ENCODE results near the gene QKI.

QKI gene

DNA sequence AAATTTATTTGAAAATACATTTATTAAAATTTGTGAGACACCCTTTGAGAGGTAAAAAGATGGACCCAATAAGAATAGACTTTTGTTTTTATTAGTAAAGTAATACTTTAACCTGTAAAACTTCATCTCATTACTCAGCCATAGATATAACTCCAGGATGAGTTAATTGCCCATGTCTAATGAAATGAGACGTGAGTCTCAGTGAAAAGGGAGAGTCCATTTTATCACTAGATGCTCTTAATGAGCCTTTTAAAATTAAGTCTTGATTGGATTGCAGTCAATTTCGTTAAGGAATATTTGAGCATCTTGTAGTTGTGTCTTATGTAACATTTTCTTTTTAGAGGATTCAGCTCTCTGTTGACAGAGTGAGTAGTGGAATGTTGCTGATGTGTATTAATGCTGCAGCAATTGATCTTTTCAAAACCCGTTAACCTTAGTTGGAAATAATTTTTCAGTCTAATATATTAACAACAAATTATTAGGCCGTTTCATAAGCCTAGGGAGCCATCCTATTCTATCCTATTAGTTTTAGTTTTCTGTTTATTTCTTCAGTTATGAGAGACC lies 77.3 kb downstream of the QKI start:
- Histone ChIP-seq H3K4me2 (ENCODE audit: low read length) (no peak overlapping the region), H3K27ac (no peak overlapping the region), H3K9me3 (ENCODE audit: control insufficient read depth, low read length) (no peaks in the 10 kb centered on the region), H3K36me3 (ENCODE audit: control insufficient read depth, insufficient read depth, low read length) (no peaks in the 10 kb centered on the region), H3K4me3 (ENCODE audit: low read depth, low read length) (no peak overlapping the region), H3K4me1 (peaks cover 8% of the 10 kb centered on the region), H2AFZ (no peak overlapping the region), H3K27me3 (ENCODE audit: control insufficient read depth, insufficient read depth, low read length) (no peaks in the 10 kb centered on the region), H3K79me2 (peaks cover 27% of the 10 kb centered on the region), H3K9ac (no peak overlapping the region)
- TF ChIP-seq, protein P1, sequence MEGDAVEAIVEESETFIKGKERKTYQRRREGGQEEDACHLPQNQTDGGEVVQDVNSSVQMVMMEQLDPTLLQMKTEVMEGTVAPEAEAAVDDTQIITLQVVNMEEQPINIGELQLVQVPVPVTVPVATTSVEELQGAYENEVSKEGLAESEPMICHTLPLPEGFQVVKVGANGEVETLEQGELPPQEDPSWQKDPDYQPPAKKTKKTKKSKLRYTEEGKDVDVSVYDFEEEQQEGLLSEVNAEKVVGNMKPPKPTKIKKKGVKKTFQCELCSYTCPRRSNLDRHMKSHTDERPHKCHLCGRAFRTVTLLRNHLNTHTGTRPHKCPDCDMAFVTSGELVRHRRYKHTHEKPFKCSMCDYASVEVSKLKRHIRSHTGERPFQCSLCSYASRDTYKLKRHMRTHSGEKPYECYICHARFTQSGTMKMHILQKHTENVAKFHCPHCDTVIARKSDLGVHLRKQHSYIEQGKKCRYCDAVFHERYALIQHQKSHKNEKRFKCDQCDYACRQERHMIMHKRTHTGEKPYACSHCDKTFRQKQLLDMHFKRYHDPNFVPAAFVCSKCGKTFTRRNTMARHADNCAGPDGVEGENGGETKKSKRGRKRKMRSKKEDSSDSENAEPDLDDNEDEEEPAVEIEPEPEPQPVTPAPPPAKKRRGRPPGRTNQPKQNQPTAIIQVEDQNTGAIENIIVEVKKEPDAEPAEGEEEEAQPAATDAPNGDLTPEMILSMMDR (IDR thresholded peaks at IDR 0.05): no peak

DNA sequence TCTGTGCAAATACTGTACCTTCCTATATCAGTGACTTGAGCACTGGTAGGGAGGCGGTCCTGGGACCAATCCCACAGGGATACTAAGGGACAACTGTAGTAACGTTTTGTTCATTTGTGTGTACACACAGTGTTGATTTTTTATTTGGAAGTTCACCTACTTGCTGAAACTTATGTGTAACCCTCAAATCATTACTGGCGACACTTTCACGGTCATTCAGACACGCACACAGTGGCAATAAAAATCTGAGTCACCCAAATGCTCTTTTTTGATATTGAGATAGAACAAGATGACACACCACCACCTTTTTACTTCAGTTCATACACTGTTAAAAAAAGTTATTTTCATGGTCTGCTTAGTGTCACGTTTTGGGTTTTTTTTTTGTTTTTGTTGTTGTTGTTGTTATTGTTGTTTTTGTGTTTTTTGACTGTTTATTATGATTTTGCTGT lies 79.8 kb downstream of the QKI start:
- Histone ChIP-seq H3K9ac (no peak overlapping the region), H3K27ac (no peak overlapping the region), H3K79me2 (peaks cover 23% of the 10 kb centered on the region), H3K27me3 (ENCODE audit: control insufficient read depth, insufficient read depth, low read length) (no peaks in the 10 kb centered on the region), H3K4me2 (ENCODE audit: low read length) (no peak overlapping the region), H3K9me3 (ENCODE audit: control insufficient read depth, low read length) (no peaks in the 10 kb centered on the region), H3K4me1 (peaks cover 8% of the 10 kb centered on the region), H3K36me3 (ENCODE audit: control insufficient read depth, insufficient read depth, low read length) (no peaks in the 10 kb centered on the region), H2AFZ (no peak overlapping the region), H3K4me3 (ENCODE audit: low read depth, low read length) (no peak overlapping the region)
- TF ChIP-seq, protein P1 (IDR thresholded peaks at IDR 0.05): no peak

DNA sequence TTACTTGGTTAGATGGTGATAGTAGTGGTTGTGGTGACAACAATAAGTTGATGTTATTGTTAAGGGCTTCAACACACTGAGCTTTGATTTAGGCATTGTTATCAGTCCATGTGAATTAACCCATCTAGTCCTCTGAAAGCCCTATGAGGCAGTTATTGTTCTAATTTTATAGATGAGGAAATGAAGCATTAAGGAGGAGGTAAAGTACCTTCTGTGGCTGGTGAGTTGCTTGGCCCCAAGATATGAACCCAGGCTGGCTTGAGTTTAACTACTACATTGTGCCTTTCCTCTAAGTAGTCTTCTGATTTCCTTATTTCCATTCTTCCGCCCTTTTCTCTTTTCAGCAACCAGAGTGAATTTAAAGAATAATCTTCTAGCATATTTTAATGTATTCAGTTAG lies 81.7 kb downstream of the QKI start:
- no peaks in the 10 kb centered on the region for H3K36me3 ChIP-seq (ENCODE audit: control insufficient read depth, insufficient read depth, low read length)
- TF ChIP-seq, protein P1 (IDR thresholded peaks at IDR 0.05): no peak
- H2AFZ ChIP-seq: no peak overlapping the region
- no peaks in the 10 kb centered on the region for H3K27me3 ChIP-seq (ENCODE audit: control insufficient read depth, insufficient read depth, low read length)
- H3K79me2 ChIP-seq: peaks cover 25% of the 10 kb centered on the region
- H3K4me3 ChIP-seq (ENCODE audit: low read depth, low read length): no peak overlapping the region
- no peak overlapping the region for H3K4me2 ChIP-seq (ENCODE audit: low read length)
- H3K9me3 ChIP-seq (ENCODE audit: control insufficient read depth, low read length): no peaks in the 10 kb centered on the region
- H3K9ac ChIP-seq: no peak overlapping the region
- no peaks in the 10 kb centered on the region for H3K4me1 ChIP-seq
- no peak overlapping the region for H3K27ac ChIP-seq

DNA sequence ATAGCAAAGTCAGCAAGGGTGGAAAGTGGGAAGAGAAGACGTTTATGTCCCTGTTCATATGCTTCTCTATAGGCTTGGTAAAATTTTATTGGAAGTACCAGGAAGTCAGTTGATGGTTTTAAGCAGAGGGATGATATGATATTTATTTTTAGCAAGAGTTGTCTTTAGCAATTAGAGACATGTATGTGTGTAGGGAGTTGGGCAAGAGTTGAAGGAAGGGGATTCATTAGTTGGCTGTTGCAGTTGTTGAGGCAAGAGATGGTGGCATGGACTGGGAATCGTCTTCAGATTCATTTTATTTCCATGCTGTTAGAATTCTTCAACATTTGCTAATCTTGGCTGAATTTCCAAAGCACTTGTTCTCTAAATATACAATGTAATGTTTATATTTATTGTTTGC lies 85.6 kb downstream of the QKI start:
- H3K27me3 ChIP-seq (ENCODE audit: control insufficient read depth, insufficient read depth, low read length): no peaks in the 10 kb centered on the region
- H2AFZ ChIP-seq: no peak overlapping the region
- H3K27ac ChIP-seq: no peak overlapping the region
- H3K4me3 ChIP-seq (ENCODE audit: low read depth, low read length): no peak overlapping the region
- no peak overlapping the region for H3K9ac ChIP-seq
- TF ChIP-seq, protein P1 (IDR thresholded peaks at IDR 0.05): no peak
- H3K9me3 ChIP-seq (ENCODE audit: control insufficient read depth, low read length): no peaks in the 10 kb centered on the region
- H3K79me2 ChIP-seq: peaks cover 18% of the 10 kb centered on the region
- H3K4me2 ChIP-seq (ENCODE audit: low read length): no peak overlapping the region
- no peaks in the 10 kb centered on the region for H3K36me3 ChIP-seq (ENCODE audit: control insufficient read depth, insufficient read depth, low read length)
- H3K4me1 ChIP-seq: no peaks in the 10 kb centered on the region

DNA sequence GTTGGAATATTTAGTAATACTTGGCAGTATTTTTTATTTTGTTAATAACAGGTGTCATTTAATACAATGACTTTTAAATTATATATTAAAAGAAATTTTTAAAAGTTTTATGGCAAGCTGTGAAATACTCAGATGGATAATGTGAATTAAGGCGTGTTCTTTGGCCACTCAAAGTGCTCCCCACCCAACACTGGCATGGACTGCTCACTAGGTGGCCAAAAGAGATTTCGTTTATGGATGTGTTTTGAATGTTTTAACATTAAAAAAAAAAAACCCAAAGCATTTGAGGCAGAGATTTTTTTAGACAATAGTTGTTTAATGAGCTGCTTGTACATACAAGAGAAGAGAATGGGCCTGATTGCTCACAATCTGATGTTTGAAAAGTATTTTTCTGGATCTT lies 86.5 kb downstream of the QKI start:
- Histone ChIP-seq H3K4me1 (no peaks in the 10 kb centered on the region), H3K4me2 (ENCODE audit: low read length) (no peak overlapping the region), H3K36me3 (ENCODE audit: control insufficient read depth, insufficient read depth, low read length) (no peaks in the 10 kb centered on the region), H3K9me3 (ENCODE audit: control insufficient read depth, low read length) (no peaks in the 10 kb centered on the region), H2AFZ (no peak overlapping the region), H3K79me2 (peaks cover 20% of the 10 kb centered on the region), H3K27ac (no peak overlapping the region), H3K27me3 (ENCODE audit: control insufficient read depth, insufficient read depth, low read length) (no peaks in the 10 kb centered on the region), H3K9ac (no peak overlapping the region), H3K4me3 (ENCODE audit: low read depth, low read length) (no peak overlapping the region)
- TF ChIP-seq, protein P1 (IDR thresholded peaks at IDR 0.05): no peak

Measured in parathyroid adenoma (tissue), 2 donors.